Measurements from ENCODE around the gene MTX1.
"Not testable (repeated sequence)": the region's sequence is repeated elsewhere in the genome, so short reads cannot be mapped to it uniquely, and the experiment has no call there.

MTX1 gene

GRCh38 chr1:155208541-155209311, at the start of gene MTX1:
Gene MTX1 (plus strand): TSS chr1:155208695. CDS start chr1:155208805, 110 bp downstream.
- DNase-seq (ENCODE audit: low spot score), result peak; percentile 94

- DNase-seq (ENCODE audit: low spot score), result no peak
Measured at GRCh38 chr1:155158991-155159390, 49.5 kb upstream of the MTX1 start.

GRCh38 chr1:155160128-155160527, 48.4 kb upstream of the MTX1 start:
- DNase-seq (ENCODE audit: low spot score), result no peak

- DNase-seq (ENCODE audit: low spot score), result not testable (repeated sequence)
Measured at GRCh38 chr1:155162631-155163030, 45.9 kb upstream of the MTX1 start.

- not testable (repeated sequence) for DNase-seq (ENCODE audit: low spot score)
Measured at GRCh38 chr1:155163785-155164184, 44.7 kb upstream of the MTX1 start.

- DNase-seq (ENCODE audit: low spot score), result not testable (repeated sequence)
Measured at GRCh38 chr1:155164625-155165024, 43.9 kb upstream of the MTX1 start.

GRCh38 chr1:155166051-155166470, 42.4 kb upstream of the MTX1 start:
- no peak for DNase-seq (ENCODE audit: low spot score)

GRCh38 chr1:155166471-155167165, 41.9 kb upstream of the MTX1 start:
- DNase-seq (ENCODE audit: low spot score), result no peak

GRCh38 chr1:155167166-155168104, 41.1 kb upstream of the MTX1 start:
- DNase-seq (ENCODE audit: low spot score), result peak; percentile 85

- DNase-seq (ENCODE audit: low spot score), result not testable (repeated sequence)
Measured at GRCh38 chr1:155168105-155168445, 40.4 kb upstream of the MTX1 start.

- peak; percentile 1 for DNase-seq (ENCODE audit: low spot score)
Measured at GRCh38 chr1:155168456-155169210, 39.9 kb upstream of the MTX1 start.

- peak; percentile 1 for DNase-seq (ENCODE audit: low spot score)
Measured at GRCh38 chr1:155169541-155169940, 39.0 kb upstream of the MTX1 start.

GRCh38 chr1:155170101-155170785, 38.3 kb upstream of the MTX1 start:
- peak; percentile 0 for DNase-seq (ENCODE audit: low spot score)

GRCh38 chr1:155170806-155171205, 37.7 kb upstream of the MTX1 start:
- DNase-seq (ENCODE audit: low spot score), result no peak

GRCh38 chr1:155171836-155172731, 36.4 kb upstream of the MTX1 start:
- peak; percentile 5 for DNase-seq (ENCODE audit: low spot score)

- peak; percentile 99 for DNase-seq (ENCODE audit: low spot score)
Measured at GRCh38 chr1:155172732-155173477, 35.6 kb upstream of the MTX1 start, which contains the start of gene KRTCAP2. Gene KRTCAP2 (minus strand): TSS chr1:155173304. CDS start chr1:155173224, 80 bp downstream.

- peak; percentile 89 for DNase-seq (ENCODE audit: low spot score)
Measured at GRCh38 chr1:155173478-155174323, 34.8 kb upstream of the MTX1 start, which contains the start of gene TRIM46. Gene TRIM46 (plus strand): TSS chr1:155173849. CDS start chr1:155173967, 118 bp downstream.

All from AG08396 (cell line).